Retinal pigment epithelial cell (primary cell): Measurements from ENCODE around the gene KRT1.

Source experiments
- DNase-seq: peaks from one replicate; pipeline ENCODE4 v3.0.0-alpha.2; 2010; ENCODE audit warnings: low read depth
- H3K4me3 ChIP-seq: 2 replicates; pipeline ENCODE4 v1.5.1; 2011; ENCODE audit warnings: mild to moderate bottlenecking, low read length, control low read depth, moderate library complexity
- TF ChIP-seq, protein P1 (sequence below): conservative IDR thresholded peaks from 2 replicates; pipeline ENCODE4 v1.5.1; 2011; ENCODE audit warnings: low read depth, low read length, control low read depth, inconsistent platforms

Gene KRT1

DNA sequence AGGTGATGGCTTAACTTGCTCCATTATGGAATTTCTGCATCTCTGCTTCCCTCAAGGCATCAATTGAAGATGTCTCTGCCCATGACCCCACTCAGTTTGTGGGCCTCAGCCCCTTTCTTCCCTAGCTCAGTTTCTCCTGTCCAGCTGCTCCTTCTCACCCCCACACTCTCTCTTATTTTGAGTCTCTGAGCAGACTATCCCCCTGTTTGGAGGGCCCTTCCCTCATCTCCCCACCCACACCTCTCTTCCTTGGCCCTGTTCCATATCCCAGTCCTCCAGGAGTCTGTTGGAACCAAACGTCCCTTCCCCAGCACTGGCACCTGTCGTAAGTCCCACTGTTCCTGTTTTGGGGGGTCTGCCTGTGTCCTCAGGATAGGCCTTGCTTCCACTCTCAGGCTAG, 8.3 kb upstream of the KRT1 start:
- no peak for DNase-seq
- TF ChIP-seq, protein P1, sequence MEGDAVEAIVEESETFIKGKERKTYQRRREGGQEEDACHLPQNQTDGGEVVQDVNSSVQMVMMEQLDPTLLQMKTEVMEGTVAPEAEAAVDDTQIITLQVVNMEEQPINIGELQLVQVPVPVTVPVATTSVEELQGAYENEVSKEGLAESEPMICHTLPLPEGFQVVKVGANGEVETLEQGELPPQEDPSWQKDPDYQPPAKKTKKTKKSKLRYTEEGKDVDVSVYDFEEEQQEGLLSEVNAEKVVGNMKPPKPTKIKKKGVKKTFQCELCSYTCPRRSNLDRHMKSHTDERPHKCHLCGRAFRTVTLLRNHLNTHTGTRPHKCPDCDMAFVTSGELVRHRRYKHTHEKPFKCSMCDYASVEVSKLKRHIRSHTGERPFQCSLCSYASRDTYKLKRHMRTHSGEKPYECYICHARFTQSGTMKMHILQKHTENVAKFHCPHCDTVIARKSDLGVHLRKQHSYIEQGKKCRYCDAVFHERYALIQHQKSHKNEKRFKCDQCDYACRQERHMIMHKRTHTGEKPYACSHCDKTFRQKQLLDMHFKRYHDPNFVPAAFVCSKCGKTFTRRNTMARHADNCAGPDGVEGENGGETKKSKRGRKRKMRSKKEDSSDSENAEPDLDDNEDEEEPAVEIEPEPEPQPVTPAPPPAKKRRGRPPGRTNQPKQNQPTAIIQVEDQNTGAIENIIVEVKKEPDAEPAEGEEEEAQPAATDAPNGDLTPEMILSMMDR, result no peak
- H3K4me3 ChIP-seq, result no peak overlapping the region

DNA sequence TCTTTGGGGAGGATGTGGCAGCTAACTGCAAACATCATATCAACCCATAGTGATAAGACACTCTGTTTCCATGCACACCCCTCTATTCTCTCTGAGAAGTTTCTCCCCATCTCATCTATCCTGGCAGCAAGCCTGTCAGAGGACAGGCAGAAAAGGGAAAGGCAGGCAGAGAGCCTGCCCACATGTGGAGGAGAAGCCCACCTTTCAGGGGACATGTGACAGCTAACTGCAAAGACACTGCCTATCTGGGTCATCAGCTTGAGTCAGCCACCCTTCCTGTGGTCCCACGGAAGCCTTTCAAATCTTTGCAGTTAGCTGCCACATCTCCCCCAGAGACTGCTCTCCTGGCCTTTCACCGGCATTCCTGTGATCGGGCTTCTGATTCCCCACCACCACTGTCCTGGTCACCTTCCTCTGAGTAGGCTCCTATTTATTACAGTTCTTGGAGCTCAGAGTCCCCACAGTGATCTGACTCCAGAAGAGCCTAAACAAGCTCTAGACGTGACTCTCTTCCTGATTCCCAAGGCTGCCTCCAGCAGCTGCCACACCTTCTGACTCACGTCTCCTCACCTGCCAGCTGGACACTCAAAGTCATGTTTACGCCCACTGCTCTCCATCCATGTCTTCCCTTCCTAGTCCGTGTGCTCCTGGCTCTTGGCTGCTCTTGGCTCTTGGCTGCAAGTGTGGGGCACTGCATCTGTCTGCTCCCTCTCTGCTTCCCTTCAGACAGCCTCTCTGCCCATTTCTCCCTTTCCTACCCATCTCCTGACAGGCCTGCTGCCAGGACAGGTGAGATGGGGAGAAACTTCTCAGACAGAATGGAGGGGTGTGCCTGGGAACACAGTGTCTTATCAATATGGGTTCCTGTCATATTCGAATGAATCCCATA, 7.5 kb upstream of the KRT1 start:
- DNase-seq, result no peak
- H3K4me3 ChIP-seq, result no peak overlapping the region
- TF ChIP-seq, protein P1, result no peak

DNA sequence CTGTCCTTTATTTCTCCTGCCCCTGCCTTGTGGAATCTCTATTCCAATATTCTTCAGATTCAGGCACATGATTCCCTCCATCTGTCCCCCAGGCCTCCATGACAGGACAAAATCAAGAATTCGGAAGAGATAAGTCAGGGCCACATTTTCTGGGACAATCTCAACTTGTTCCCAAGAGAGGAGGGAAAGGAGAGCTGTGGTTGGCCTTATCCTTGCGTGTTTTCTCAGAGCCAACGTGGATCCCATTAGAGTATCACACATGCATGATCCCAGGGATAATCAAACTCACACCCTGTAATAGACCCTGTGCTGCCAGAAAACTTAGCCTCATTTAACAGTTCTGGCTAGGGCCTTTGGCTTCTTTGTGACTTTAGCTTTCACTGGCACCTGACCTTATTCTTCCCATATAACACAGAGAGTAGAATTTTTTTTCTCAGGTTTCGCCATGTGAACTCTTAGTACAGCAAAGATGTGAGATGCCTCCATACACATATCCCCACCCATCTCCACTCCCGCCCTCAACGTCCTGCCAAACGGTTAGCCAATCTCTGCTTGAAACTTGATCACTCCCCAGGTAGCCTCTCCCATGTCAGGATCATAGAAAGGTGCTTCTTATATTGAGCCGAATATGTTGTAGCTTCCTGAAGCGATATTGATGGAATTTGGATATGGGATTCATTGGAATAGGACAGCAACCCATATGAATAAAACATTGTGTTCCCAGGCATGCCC, 6.7 kb upstream of the KRT1 start:
- DNase-seq, result no peak
- H3K4me3 ChIP-seq, result no peak overlapping the region
- TF ChIP-seq, protein P1, result no peak

DNA sequence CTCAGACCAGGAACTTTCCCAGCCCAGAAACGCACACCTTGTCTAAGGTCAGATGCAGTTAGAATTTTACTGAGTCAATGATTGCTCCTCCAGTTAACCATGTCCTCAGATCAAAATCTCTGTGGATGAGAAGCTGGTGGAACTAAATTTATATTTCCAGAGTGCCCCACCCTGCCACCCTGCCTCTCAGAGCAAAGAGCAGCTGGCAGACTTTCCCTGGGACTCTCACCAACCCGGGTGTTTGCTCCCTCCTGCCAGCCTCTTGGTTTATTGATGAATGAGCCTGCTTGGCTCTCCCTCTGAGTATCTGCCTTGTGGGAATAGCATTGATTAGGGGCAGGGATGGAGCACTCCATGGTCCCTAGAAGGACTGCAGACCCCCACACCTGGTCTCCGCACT, 5.9 kb upstream of the KRT1 start:
- no peak for DNase-seq
- no peak overlapping the region for H3K4me3 ChIP-seq
- TF ChIP-seq, protein P1, result no peak

DNA sequence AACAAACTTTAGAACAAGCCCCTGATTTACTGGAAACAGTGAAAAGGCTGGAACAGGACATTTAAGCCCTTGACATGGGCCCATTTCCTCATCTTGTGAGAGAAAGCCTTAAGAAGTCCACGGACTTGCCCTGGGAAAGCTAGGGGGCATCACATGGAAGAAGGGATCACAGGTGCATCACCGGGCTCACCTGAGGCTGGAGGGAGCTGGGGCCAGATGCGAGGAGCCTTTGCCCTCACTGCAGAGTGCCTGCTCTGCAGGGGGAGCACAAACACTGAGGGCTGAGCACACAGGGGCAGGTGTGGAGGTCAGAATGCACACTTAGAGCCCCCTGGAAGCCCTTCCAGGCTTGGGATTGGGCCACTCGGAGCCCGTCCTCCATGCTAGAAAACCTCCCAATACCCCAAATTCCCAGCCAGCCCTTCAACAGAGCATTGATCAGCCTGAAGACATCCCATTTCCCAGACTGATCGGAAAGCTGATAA, 5.2 kb upstream of the KRT1 start:
- no peak overlapping the region for H3K4me3 ChIP-seq
- no peak for DNase-seq
- TF ChIP-seq, protein P1, result no peak

DNA sequence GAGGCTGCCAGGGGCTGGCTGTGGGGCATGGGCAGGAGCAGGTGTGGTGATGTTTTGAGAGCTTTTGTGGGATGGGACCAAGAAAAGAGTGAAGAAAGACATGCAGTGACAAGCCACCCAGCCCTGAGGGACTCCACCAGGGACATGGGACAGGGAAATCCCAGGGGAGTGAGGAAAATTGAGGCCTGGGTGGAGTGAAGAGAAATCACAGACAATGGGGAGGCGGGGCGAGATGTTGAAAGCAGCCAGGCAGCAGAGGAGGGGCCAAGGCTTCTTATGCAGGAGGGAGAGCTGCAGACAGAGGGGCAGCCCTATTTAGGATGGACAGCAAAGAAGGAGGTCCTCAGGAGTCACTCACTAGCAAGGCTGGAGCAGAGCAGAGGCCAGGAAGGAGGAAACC, 4.2 kb upstream of the KRT1 start:
- TF ChIP-seq, protein P1, result no peak
- no peak for DNase-seq
- H3K4me3 ChIP-seq, result no peak overlapping the region
